ENCODE results near the gene NCAPG2.

DNA sequence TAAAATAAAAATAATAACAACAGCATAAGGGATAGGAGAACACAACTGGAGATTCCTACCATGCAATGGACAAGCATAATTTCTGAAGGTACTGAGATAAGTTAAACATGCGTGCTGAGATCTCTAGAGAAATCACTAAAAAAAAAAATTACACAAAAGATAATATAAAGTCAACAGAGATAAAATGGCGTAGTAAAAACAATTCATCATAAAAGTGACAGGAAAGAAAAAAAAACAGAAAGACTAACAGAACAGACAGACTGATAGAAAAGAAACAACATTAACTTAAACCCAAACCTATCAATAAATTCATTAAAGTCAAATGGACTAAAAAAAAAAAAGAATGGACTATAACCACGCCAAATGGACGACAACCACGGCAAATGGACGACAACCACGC is 56.4 kb downstream of the NCAPG2 start:
- TF ChIP-seq CHD4 (IDR thresholded peaks at IDR 0.05) (no peak), JUNB (IDR thresholded peaks at IDR 0.05) (no peak), BHLHE40 (IDR thresholded peaks at IDR 0.05; ENCODE audit: borderline replicate concordance in 1 of 2, low read depth in 2 of 2, low read length in 1 of 2) (no peak)
